ENCODE data around the gene SSBP3.

The SSBP3 gene

GRCh38 chr1:54302549-54302948, 103.6 kb downstream of the SSBP3 start:
- DNase-seq, result no peak

- no peak for DNase-seq
Observed at GRCh38 chr1:54301497-54301896, 104.7 kb downstream of the SSBP3 start.

GRCh38 chr1:54300401-54300800, 105.8 kb downstream of the SSBP3 start:
- DNase-seq, result no peak

GRCh38 chr1:54299037-54299436, 107.2 kb downstream of the SSBP3 start:
- DNase-seq, result no peak

- DNase-seq, result no peak
Observed at GRCh38 chr1:54298284-54299033, 107.7 kb downstream of the SSBP3 start.

GRCh38 chr1:54297596-54298283, 108.5 kb downstream of the SSBP3 start:
- no peak for DNase-seq

GRCh38 chr1:54296666-54297065, 109.5 kb downstream of the SSBP3 start:
- DNase-seq, result no peak

- no peak for DNase-seq
Observed at GRCh38 chr1:54294887-54295286, 111.3 kb downstream of the SSBP3 start.

- DNase-seq, result no peak
Observed at GRCh38 chr1:54292002-54292911, 113.9 kb downstream of the SSBP3 start.

- DNase-seq, result no peak
Observed at GRCh38 chr1:54291276-54292001, 114.8 kb downstream of the SSBP3 start.

- no peak for DNase-seq
Observed at GRCh38 chr1:54290506-54291184, 115.5 kb downstream of the SSBP3 start.

GRCh38 chr1:54289712-54290233, 116.4 kb downstream of the SSBP3 start:
- DNase-seq, result no peak

GRCh38 chr1:54287801-54288211, 118.4 kb downstream of the SSBP3 start:
- DNase-seq, result no peak

- no peak for DNase-seq
Observed at GRCh38 chr1:54287176-54287650, 119.0 kb downstream of the SSBP3 start.

GRCh38 chr1:54285815-54286345, 120.3 kb downstream of the SSBP3 start:
- no peak for DNase-seq

- DNase-seq, result no peak
Observed at GRCh38 chr1:54284781-54285529, 121.2 kb downstream of the SSBP3 start.

- no peak for DNase-seq
Observed at GRCh38 chr1:54283635-54284385, 122.4 kb downstream of the SSBP3 start.

GRCh38 chr1:54282101-54282847, 123.9 kb downstream of the SSBP3 start:
- DNase-seq, result no peak

- DNase-seq, result no peak
Observed at GRCh38 chr1:54280651-54281050, 125.5 kb downstream of the SSBP3 start.

Data from KG1 (cell line).